Small intestine (tissue), 7 donors: ENCODE data around the gene LHPP. TPM values are rescaled to one million over a fixed set of nuclear protein-coding genes. Genes with fewer than 3 reads are reported as not detected.

Experiments
- DNase-seq, 2 donors: peaks; one replicate each; pipeline versions ENCODE4 v3.0.0 to v3.0.0-alpha.2; 2013
- FAIRE-seq: peaks from 2 replicates; lab custom pipeline; 2012; peaks lifted over from hg19 to GRCh38; lab: Jason Lieb, UNC
- H3K27ac ChIP-seq, 3 donors: one replicate each; pipeline ENCODE4 v1.5.1; 2013; ENCODE audit warnings: low read length in 2 of 3, mild to moderate bottlenecking in 2 of 3, control low read depth in 1 of 3, inconsistent platforms in 1 of 3, low read depth in 1 of 3, moderate library complexity in 1 of 3
- H3K27me3 ChIP-seq, 3 donors: one replicate each; pipeline ENCODE4 v1.6.1; 2013; ENCODE audit warnings: low read length in 3 of 3, inconsistent platforms in 1 of 3; ENCODE audit not compliant: control insufficient read depth in 3 of 3, insufficient read depth in 3 of 3
- H3K36me3 ChIP-seq, 3 donors: one replicate each; pipeline ENCODE4 v1.6.1; 2013; ENCODE audit warnings: low read length in 3 of 3, inconsistent platforms in 1 of 3, low read depth in 1 of 3, mild to moderate bottlenecking in 1 of 3, moderate library complexity in 1 of 3; ENCODE audit not compliant: control insufficient read depth in 3 of 3, insufficient read depth in 2 of 3
- H3K4me1 ChIP-seq, 3 donors: one replicate each; pipeline ENCODE4 v1.6.1; 2013; ENCODE audit warnings: low read length in 2 of 3, inconsistent platforms in 1 of 3, low read depth in 1 of 3, mild to moderate bottlenecking in 1 of 3, moderate library complexity in 1 of 3; ENCODE audit not compliant: control insufficient read depth in 3 of 3, insufficient read depth in 2 of 3
- H3K4me3 ChIP-seq, 3 donors: one replicate each; pipeline ENCODE4 v1.5.1; 2013; ENCODE audit warnings: low read length in 3 of 3, control low read depth in 1 of 3, inconsistent platforms in 1 of 3, low read depth in 1 of 3, mild to moderate bottlenecking in 1 of 3, moderate library complexity in 1 of 3
- H3K9me3 ChIP-seq, 2 donors: one replicate each; pipeline ENCODE4 v1.6.1; 2013; ENCODE audit warnings: low read depth in 1 of 2, low read length in 1 of 2; ENCODE audit not compliant: control insufficient read depth in 2 of 2, insufficient read depth in 1 of 2
- WGBS, 3 donors: extraction: QIAGEN DNeasy Blood & Tissue Kit; methylation state at CpG; one replicate each; pipeline ENCODE4 v1.1.7; 2013; 5-methylcytosine and 5-hydroxymethylcytosine counted together
- polyA plus RNA-seq, 4 donors: library from polyadenylated mRNA; stranded (reverse) in 3 of 4; unstranded in 1 of 4; fragments of 200-250 nt in 3 of 4; fragments of 120-200 nt in 1 of 4; gene quantifications; one replicate each; pipeline versions ENCODE4 v1.2.1 to v1.2.3, GENCODE V29; 2013
- donor health status: healthy with polysubstance abuse.
- donor health status: control.
- donor health status: control.
- donor health status: Bipolar disorder and iron deficiency.
- donor health status: healthy.

LHPP gene
- polyA plus RNA-seq, 4 donors: 17.2 to 47.7 (median 35.0) TPM

DNA sequence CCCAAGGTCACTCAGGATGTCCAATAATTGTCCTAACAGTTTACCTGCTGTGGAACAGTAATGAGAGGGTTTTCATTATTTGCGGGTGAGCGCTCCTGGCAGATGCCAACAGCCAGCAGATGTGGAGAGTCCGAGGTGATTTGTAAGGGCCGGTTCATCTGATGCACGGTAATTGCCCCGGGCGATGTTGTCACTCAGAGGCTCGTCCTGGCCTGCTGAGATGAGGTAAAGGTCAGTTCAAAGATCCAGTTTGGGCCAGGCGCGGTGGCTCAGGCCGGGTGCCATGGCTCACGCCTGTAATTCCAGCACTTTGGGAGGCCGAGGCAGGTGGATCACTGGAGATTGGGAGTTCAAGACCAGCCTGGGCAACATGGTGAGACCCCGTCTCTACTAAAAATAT, 16.9 kb downstream of the LHPP start:
- Histone ChIP-seq H3K4me1 (peaks cover 0 to 32% (median 3%) of the 10 kb centered on the region in 3 donors), H3K4me3 (no peak overlapping the region), H3K9me3 (no peaks in the 10 kb centered on the region), H3K36me3 (peaks cover 0 to 26% (median 0%) of the 10 kb centered on the region in 3 donors), H3K27ac (no peak overlapping the region), H3K27me3 (no peaks in the 10 kb centered on the region)
- WGBS, 3 donors: 57 to 83% (median 77%) methylated on average over 14 of the region's 14 CpGs
- peak in 1 of 2 donors; percentile 46 for DNase-seq
- no peak for FAIRE-seq

- DNase-seq (no peak), FAIRE-seq (no peak)
- Histone ChIP-seq H3K4me3 (no peak overlapping the region), H3K9me3 (no peaks in the 10 kb centered on the region), H3K27ac (no peak overlapping the region), H3K36me3 (peaks cover 0 to 31% (median 2%) of the 10 kb centered on the region in 3 donors), H3K4me1 (peaks cover 0 to 23% (median 3%) of the 10 kb centered on the region in 3 donors), H3K27me3 (no peaks in the 10 kb centered on the region)
- WGBS, 3 donors: 84 to 94% (median 87%) methylated on average over 5 of the region's 5 CpGs
These were observed 19.2 kb downstream of the LHPP start for GRCh38 chr10:124480860-124481259.

- Histone ChIP-seq H3K27ac (no peak overlapping the region), H3K36me3 (peaks cover 0 to 33% (median 2%) of the 10 kb centered on the region in 3 donors), H3K9me3 (peaks cover 0 to 3% of the 10 kb centered on the region in 2 donors), H3K4me3 (no peak overlapping the region), H3K27me3 (no peaks in the 10 kb centered on the region), H3K4me1 (peaks cover 0 to 14% (median 0%) of the 10 kb centered on the region in 3 donors)
- FAIRE-seq (no peak), DNase-seq (no peak)
- WGBS, 3 donors: 83 to 90% (median 84%) methylated on average over 6 of the region's 6 CpGs
These were observed 20.1 kb downstream of the LHPP start for GRCh38 chr10:124481717-124482116.

DNA sequence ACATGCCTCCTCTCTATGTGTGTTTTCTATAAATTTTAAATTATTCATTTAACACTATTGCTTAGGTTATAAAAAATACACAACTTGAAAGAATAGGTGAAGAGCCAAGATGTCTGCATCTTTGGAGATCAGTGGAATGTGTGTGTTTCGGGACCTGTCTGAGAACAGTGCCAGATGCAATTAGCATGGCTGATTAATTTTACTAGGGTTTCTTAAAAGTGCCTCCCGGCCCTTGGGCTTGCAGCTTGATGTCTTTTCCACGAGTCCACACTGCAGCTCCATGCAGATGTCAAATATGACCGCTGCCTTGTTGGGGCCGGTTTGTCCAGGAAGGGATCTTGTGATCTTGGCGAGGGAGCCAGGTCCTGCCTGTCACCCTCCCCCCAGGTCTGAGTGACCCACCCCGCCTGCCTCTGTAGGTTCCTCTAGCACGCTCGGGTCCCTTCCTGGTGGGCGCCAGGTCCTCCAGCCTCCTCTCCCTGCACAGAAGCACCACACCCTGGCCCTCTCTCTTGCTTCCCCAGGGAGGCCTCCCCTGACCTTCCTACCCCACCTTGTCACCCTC, 20.7 kb downstream of the LHPP start:
- Histone ChIP-seq H3K4me1 (peaks cover 0 to 13% (median 0%) of the 10 kb centered on the region in 3 donors), H3K9me3 (peaks cover 0 to 4% of the 10 kb centered on the region in 2 donors), H3K4me3 (no peak overlapping the region), H3K27ac (no peak overlapping the region), H3K36me3 (peaks cover 0 to 31% (median 2%) of the 10 kb centered on the region in 3 donors), H3K27me3 (no peaks in the 10 kb centered on the region)
- 89 to 97% (median 90%) methylated on average over 7 to 10 of the region's 10 CpGs for WGBS, 3 donors
- DNase-seq (no peak), FAIRE-seq (no peak)

DNA sequence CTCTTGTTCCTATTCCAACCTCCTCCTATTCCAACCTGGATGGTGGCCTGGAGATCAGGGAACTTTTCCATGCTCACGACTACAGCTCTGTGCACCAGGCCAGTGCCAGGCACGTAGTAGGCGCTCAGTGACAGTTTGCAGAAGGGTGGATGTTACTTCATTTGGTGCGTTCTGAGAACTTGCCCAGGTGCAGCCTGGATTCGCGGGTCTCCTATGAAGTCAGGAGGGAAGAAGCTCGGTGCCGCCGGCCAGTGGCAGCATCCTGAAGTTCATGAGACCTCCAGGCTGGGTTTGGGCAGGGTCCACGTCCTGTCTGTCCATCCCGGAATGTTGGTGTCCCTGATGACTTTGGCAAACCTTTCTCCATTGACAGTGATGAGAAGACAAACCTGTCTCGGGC, 21.3 kb downstream of the LHPP start:
- DNase-seq (no peak), FAIRE-seq (no peak)
- H3K27ac ChIP-seq: no peak overlapping the region
- 82 to 91% (median 88%) methylated on average over 12 of the region's 12 CpGs for WGBS, 3 donors
- H3K4me1 ChIP-seq: peaks cover 0 to 10% (median 0%) of the 10 kb centered on the region in 3 donors
- peaks cover 0 to 4% of the 10 kb centered on the region in 2 donors for H3K9me3 ChIP-seq
- H3K4me3 ChIP-seq: no peak overlapping the region
- no peaks in the 10 kb centered on the region for H3K27me3 ChIP-seq
- peaks cover 0 to 29% (median 2%) of the 10 kb centered on the region in 3 donors for H3K36me3 ChIP-seq

- Histone ChIP-seq H3K4me1 (peaks cover 0 to 5% (median 0%) of the 10 kb centered on the region in 3 donors), H3K4me3 (no peak overlapping the region), H3K9me3 (peaks cover 0 to 4% of the 10 kb centered on the region in 2 donors), H3K27me3 (no peaks in the 10 kb centered on the region), H3K36me3 (peaks cover 0 to 37% (median 2%) of the 10 kb centered on the region in 3 donors), H3K27ac (no peak overlapping the region)
- DNase-seq: no peak
- no peak for FAIRE-seq
- 95 to 98% (median 95%) methylated on average over 17 of the region's 17 CpGs for WGBS, 3 donors
These were observed 22.4 kb downstream of the LHPP start for GRCh38 chr10:124484031-124484430.

- FAIRE-seq: no peak
- H3K27me3 ChIP-seq: no peaks in the 10 kb centered on the region
- no peak overlapping the region for H3K27ac ChIP-seq
- H3K36me3 ChIP-seq: peaks cover 0 to 34% (median 2%) of the 10 kb centered on the region in 3 donors
- H3K4me1 ChIP-seq: peaks cover 0 to 1% (median 0%) of the 10 kb centered on the region in 3 donors
- no peak for DNase-seq
- H3K9me3 ChIP-seq: peaks cover 0 to 4% of the 10 kb centered on the region in 2 donors
- H3K4me3 ChIP-seq: no peak overlapping the region
- 80 to 91% (median 84%) methylated on average over 2 of the region's 2 CpGs for WGBS, 3 donors
These were observed 23.0 kb downstream of the LHPP start for GRCh38 chr10:124484661-124485060.

DNA sequence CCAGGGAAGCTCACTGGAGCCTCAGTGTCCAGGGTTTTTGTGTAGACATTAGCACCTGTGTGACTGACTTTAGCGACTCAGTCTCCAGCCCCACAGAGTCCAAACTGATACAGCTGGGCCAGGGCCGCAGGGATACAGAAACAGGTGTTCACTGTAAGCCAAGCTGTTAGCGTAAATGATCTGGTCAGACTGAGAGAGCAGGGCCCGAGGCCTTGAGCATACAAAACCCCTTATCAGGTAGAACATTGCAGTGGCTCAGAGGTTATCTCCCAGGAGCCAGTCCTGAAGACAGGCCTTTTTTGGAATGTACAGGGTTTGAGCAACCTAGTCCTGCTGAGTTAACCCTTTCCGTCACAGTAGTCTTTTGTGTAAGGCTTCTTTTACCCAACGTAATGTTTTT, 25.0 kb downstream of the LHPP start:
- no peak overlapping the region for H3K27ac ChIP-seq
- no peak overlapping the region for H3K4me3 ChIP-seq
- 95 to 96% (median 96%) methylated on average over 6 of the region's 6 CpGs for WGBS, 3 donors
- H3K9me3 ChIP-seq: peaks cover 0 to 4% of the 10 kb centered on the region in 2 donors
- H3K27me3 ChIP-seq: no peaks in the 10 kb centered on the region
- no peaks in the 10 kb centered on the region for H3K4me1 ChIP-seq
- DNase-seq (no peak), FAIRE-seq (no peak)
- peaks cover 0 to 43% (median 2%) of the 10 kb centered on the region in 3 donors for H3K36me3 ChIP-seq
